ENCODE measurements around the gene RNF32. TPM values are rescaled to one million over a fixed set of nuclear protein-coding genes. Genes with fewer than 3 reads are reported as not detected.

The RNF32 gene
- total RNA-seq, 4 donors from 2014 or later: 1.3 to 3.8 (median 2.1) TPM; not detected in 1

GRCh38 chr7:156620291-156620675 lies 20.3 kb upstream of the RNF32 start:
- H3K4me3 ChIP-seq: no peak overlapping the region
- H3K36me3 ChIP-seq: no peaks in the 10 kb centered on the region
- no peaks in the 10 kb centered on the region for H3K4me1 ChIP-seq
- no peaks in the 10 kb centered on the region for H3K9me3 ChIP-seq
- no peaks in the 10 kb centered on the region for H3K27me3 ChIP-seq
- DNase-seq: no peak
- TF ChIP-seq CTCF (IDR thresholded peaks at IDR 0.05): no peak
- H3K27ac ChIP-seq: no peak overlapping the region

DNA sequence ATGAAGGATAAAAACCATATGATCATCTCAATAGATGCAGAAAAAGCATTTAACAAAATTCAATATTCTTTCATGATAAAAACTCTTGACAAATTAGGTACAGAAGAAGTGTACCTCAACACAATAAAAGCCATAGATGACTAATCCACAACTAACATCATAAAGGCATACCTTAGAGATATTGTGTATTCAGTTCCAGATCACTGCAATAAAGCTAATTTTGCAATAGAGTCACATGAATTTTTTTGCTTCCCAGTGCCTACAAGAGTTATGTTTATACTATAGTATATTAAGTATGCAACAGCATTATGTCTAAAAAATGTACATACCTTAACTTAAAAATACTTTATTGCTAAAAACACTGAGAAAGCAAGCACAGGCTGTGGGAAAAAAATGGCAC lies 18.9 kb upstream of the RNF32 start:
- DNase-seq: no peak
- Histone ChIP-seq H3K27ac (no peak overlapping the region), H3K4me1 (no peaks in the 10 kb centered on the region), H3K9me3 (no peaks in the 10 kb centered on the region), H3K27me3 (no peaks in the 10 kb centered on the region), H3K4me3 (no peak overlapping the region), H3K36me3 (no peaks in the 10 kb centered on the region)
- TF ChIP-seq POLR2A (IDR thresholded peaks at IDR 0.05) (no peak), CTCF (IDR thresholded peaks at IDR 0.05) (no peak)

DNA sequence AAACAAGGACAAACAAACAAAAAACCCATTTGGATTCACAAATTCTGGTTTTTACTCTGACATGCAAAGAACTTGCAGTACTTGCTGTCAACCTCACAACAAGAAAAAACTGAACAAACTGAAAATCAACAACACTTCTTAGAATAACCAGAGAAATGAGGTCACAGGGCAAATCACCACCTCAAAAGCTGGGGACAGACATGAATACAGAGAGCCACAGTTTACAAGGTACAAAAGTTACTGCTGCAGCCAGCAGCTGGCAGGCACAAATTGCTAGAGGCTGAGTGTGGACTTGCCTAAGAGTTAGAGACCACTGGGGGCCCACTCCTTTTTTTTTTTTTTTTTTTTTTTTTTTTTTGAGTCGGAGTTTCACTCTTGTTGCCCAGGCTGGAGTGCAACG lies 15.0 kb upstream of the RNF32 start:
- no peak overlapping the region for H3K27ac ChIP-seq
- no peak for DNase-seq
- no peaks in the 10 kb centered on the region for H3K36me3 ChIP-seq
- TF ChIP-seq CTCF (IDR thresholded peaks at IDR 0.05) (no peak), POLR2A (IDR thresholded peaks at IDR 0.05) (no peak)
- H3K4me1 ChIP-seq: no peaks in the 10 kb centered on the region
- H3K4me3 ChIP-seq: no peak overlapping the region
- H3K9me3 ChIP-seq: peaks cover 0 to 9% (median 0%) of the 10 kb centered on the region in 4 donors
- no peaks in the 10 kb centered on the region for H3K27me3 ChIP-seq

DNA sequence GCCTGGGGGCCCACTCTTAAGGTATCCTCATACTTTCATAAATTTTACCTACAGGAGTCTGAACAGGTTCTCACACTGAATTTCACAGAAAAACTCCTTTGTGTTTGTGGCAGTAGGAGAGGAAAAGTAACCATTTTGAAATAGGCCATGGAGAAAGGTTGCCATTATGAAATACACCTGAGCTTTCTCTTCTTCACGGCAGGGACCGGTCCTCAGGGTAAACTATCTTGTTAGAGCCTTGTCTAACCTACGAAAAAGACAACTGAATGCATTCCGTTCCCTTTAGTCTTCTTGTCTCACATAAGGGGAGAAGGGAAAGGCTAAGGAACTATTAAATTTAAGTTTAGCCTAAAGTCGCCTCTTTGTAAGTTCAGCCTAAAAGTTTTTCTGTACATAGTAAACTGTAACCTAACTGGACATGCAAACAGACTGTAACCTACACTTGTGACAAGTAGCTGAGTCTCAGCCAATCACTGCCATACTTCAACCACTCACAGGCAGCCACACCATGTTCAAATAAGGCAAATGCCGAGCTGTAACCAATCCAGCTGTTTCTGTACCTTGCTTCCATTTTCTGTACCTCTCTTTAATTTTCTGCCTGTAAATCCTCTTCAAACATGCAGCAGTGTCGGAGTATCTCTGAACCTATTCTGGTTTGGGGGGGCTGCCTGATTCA lies 14.2 kb upstream of the RNF32 start:
- Histone ChIP-seq H3K4me1 (no peaks in the 10 kb centered on the region), H3K9me3 (peaks cover 0 to 9% (median 0%) of the 10 kb centered on the region in 4 donors), H3K27ac (no peak overlapping the region), H3K27me3 (no peaks in the 10 kb centered on the region), H3K4me3 (no peak overlapping the region), H3K36me3 (no peaks in the 10 kb centered on the region)
- no peak for DNase-seq
- no peak for TF ChIP-seq CTCF (IDR thresholded peaks at IDR 0.05)
- no peak for TF ChIP-seq POLR2A (IDR thresholded peaks at IDR 0.05)

DNA sequence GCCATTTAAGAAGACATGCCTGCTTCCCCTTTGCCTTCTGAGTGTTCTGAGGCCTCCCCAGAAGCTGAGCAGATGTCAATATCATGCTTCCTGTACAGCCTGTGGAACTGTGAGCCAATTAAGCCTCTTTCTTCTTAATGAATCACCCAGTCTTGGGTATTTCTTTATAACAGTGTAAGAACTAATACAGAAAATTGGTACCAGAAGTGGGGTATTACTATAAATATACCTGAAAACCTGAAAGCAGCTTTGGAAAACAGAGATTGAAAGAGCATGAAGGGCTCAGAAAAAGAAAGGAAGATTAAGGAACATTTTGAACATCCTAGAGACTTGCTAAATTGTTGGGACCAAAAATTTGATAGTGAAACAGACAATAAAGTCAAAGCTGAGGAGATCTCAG lies 12.0 kb upstream of the RNF32 start:
- no peak for TF ChIP-seq CTCF (IDR thresholded peaks at IDR 0.05)
- no peak for TF ChIP-seq POLR2A (IDR thresholded peaks at IDR 0.05)
- H3K36me3 ChIP-seq: no peaks in the 10 kb centered on the region
- H3K9me3 ChIP-seq: peaks cover 0 to 9% (median 0%) of the 10 kb centered on the region in 4 donors
- no peak overlapping the region for H3K27ac ChIP-seq
- H3K27me3 ChIP-seq: no peaks in the 10 kb centered on the region
- H3K4me1 ChIP-seq: no peaks in the 10 kb centered on the region
- no peak for DNase-seq
- H3K4me3 ChIP-seq: no peak overlapping the region

DNA sequence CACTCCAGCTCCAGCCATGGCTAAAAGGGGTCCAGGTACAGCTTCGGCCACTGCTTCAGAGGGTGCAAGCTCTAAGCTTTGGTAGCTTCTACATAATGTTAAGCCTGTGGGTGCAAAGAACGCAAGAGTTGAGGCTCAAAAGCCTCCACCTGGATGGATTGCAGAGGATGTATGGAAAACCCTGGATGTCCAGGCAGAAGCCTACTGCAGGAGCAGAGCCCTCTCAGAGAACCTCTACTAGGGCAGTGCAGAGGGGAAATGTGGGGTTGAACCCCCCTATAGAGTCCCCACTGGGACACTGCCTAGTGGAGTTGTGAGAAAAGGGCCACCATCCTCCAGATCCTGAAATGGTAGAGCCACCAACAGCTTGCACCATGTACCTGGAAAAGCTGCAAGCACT lies 10.7 kb upstream of the RNF32 start:
- H3K36me3 ChIP-seq: no peaks in the 10 kb centered on the region
- no peak for TF ChIP-seq POLR2A (IDR thresholded peaks at IDR 0.05)
- no peak for TF ChIP-seq CTCF (IDR thresholded peaks at IDR 0.05)
- H3K27ac ChIP-seq: no peak overlapping the region
- peaks cover 0 to 9% (median 0%) of the 10 kb centered on the region in 4 donors for H3K9me3 ChIP-seq
- no peak for DNase-seq
- no peak overlapping the region for H3K4me3 ChIP-seq
- H3K4me1 ChIP-seq: no peaks in the 10 kb centered on the region
- no peaks in the 10 kb centered on the region for H3K27me3 ChIP-seq

All from Peyer's patch (tissue), 4 donors.